IgD-negative memory B cell (primary cell): Measurements from ENCODE around the gene HNRNPDL. TPM values are rescaled to one million over a fixed set of nuclear protein-coding genes. Genes with fewer than 3 reads are reported as not detected.
A peak's percentile ranks its signal among the peaks of the same experiment; 100 is the strongest.
"Not testable (repeated sequence)": the region's sequence is repeated elsewhere in the genome, so short reads cannot be mapped to it uniquely, and the experiment has no call there.

Source experiments
- H3K27ac Mint-ChIP-seq, 3 donors: one replicate each; pipeline ENCODE4 v1.8.0; 2020 to 2022; ENCODE audit warnings: mild to moderate bottlenecking in 3 of 3, mixed read lengths in 3 of 3, moderate library complexity in 1 of 3
- H3K27me3 Mint-ChIP-seq: one replicate; pipeline ENCODE4 v1.8.0; 2021; ENCODE audit warnings: mixed read lengths
- H3K36me3 Mint-ChIP-seq: one replicate; pipeline ENCODE4 v1.8.0; 2020; ENCODE audit warnings: mild to moderate bottlenecking, mixed read lengths
- H3K4me1 Mint-ChIP-seq, 3 donors: one replicate each; pipeline ENCODE4 v1.8.0; 2020 to 2022; ENCODE audit warnings: mixed read lengths in 3 of 3, mild to moderate bottlenecking in 1 of 3
- H3K4me3 Mint-ChIP-seq, 4 donors: one replicate each; pipeline ENCODE4 v1.8.0; 2020 to 2022; ENCODE audit warnings: mild to moderate bottlenecking in 4 of 4, mixed read lengths in 4 of 4, moderate library complexity in 3 of 4
- H3K9me3 Mint-ChIP-seq, 3 donors: one replicate each; pipeline ENCODE4 v1.8.0; 2020 to 2021; ENCODE audit warnings: mixed read lengths in 3 of 3, mild to moderate bottlenecking in 1 of 3
- polyA plus RNA-seq: library from polyadenylated mRNA; unstranded; fragments of 300-500 nt; fragmentation: Illumina TruSeq; gene quantifications from one replicate; pipeline ENCODE4 v1.2.3, GENCODE V29; 2021

HNRNPDL gene
- 256 TPM for polyA plus RNA-seq

GRCh38 chr4:82430193-82430963 lies at the start of gene HNRNPDL, which contains the start of gene ENOPH1:
Gene HNRNPDL, minus strand, starts transcription at chr4:82430462. Its CDS starts 772 bp downstream, at chr4:82429690.
Gene ENOPH1, plus strand, starts transcription at chr4:82430590. Its CDS starts 240 bp downstream, at chr4:82430830.
- Mint-ChIP-seq H3K27ac (peak within 1 kb of the TSS; percentile 94 to 100 (median 100)), H3K9me3 (no peaks in the 10 kb centered on the region), H3K4me3 (peak within 1 kb of the TSS; percentile 95 to 100 (median 100)), H3K27me3 (peaks cover 2% of the 10 kb centered on the region), H3K4me1 (peaks cover 36 to 41% (median 40%) of the 10 kb centered on the region in 3 donors), H3K36me3 (peaks cover 4% of the 10 kb centered on the region)

DNA sequence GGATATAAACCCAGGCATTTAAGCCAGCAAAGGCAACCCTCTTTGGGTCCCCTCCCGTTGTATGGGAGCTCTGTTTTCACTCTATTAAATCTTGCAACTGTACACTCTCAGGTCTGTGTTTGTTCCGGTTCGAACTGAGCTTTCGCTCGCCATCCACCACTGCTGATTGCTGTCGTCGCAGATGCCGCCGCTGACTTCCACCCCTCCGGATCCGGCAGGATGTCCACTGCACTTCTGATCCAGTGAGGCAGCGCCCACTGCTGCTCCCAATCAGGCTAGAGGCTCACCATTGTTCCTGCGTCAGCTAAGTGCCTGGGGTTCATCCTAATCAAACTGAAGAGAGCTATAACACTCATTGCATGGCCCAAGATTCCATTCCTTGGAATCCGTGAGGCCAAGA lies 49.3 kb upstream of the HNRNPDL start:
- Mint-ChIP-seq H3K4me3 (no peak overlapping the region), H3K9me3 (peaks cover 0 to 2% (median 0%) of the 10 kb centered on the region in 3 donors), H3K27me3 (no peaks in the 10 kb centered on the region), H3K36me3 (peaks cover 7% of the 10 kb centered on the region), H3K4me1 (no peaks in the 10 kb centered on the region), H3K27ac (no peak overlapping the region)

GRCh38 chr4:82477469-82477868 lies 47.2 kb upstream of the HNRNPDL start:
- H3K27me3 Mint-ChIP-seq, H3K36me3 Mint-ChIP-seq, H3K9me3 Mint-ChIP-seq, H3K4me3 Mint-ChIP-seq, H3K27ac Mint-ChIP-seq, H3K4me1 Mint-ChIP-seq: not testable (repeated sequence)

DNA sequence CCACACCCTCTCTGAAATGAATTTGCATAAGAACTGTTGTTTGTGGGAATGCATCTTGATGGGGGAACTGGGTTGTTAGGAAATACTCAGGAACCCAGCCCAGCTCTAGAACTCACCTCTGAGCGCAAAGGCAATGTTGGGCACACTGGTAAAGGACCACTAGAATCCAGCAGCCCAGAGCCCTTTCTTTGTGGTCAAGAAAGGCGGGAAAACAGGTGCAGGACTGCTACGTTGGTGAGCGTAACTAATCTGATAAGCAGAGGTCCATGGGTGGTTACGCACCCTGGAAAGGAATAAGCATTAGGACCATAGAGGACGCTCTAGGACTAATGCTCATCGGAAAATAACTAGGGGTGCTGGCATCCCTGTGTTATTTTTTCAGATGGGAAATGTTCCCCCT lies 45.7 kb upstream of the HNRNPDL start:
- not testable (repeated sequence) for H3K4me3 Mint-ChIP-seq, H3K27me3 Mint-ChIP-seq, H3K4me1 Mint-ChIP-seq, H3K36me3 Mint-ChIP-seq, H3K9me3 Mint-ChIP-seq
- peak overlapping the region in 1 of 3 donors; percentile 39 for H3K27ac Mint-ChIP-seq

- Mint-ChIP-seq H3K36me3 (peaks cover 2% of the 10 kb centered on the region), H3K27ac (no peak overlapping the region), H3K27me3 (no peaks in the 10 kb centered on the region)
Observed at GRCh38 chr4:82473621-82474164, 43.4 kb upstream of the HNRNPDL start.

GRCh38 chr4:82473080-82473479 lies 42.8 kb upstream of the HNRNPDL start:
- not testable (repeated sequence) for H3K27me3 Mint-ChIP-seq, H3K4me3 Mint-ChIP-seq, H3K27ac Mint-ChIP-seq, H3K4me1 Mint-ChIP-seq, H3K9me3 Mint-ChIP-seq, H3K36me3 Mint-ChIP-seq

More at GRCh38 chr4:82473621-82474164, 43.4 kb upstream of the HNRNPDL start:
- no peaks in the 10 kb centered on the region for H3K9me3 Mint-ChIP-seq
- H3K4me3 Mint-ChIP-seq, result no peak overlapping the region
- no peaks in the 10 kb centered on the region for H3K4me1 Mint-ChIP-seq

DNA sequence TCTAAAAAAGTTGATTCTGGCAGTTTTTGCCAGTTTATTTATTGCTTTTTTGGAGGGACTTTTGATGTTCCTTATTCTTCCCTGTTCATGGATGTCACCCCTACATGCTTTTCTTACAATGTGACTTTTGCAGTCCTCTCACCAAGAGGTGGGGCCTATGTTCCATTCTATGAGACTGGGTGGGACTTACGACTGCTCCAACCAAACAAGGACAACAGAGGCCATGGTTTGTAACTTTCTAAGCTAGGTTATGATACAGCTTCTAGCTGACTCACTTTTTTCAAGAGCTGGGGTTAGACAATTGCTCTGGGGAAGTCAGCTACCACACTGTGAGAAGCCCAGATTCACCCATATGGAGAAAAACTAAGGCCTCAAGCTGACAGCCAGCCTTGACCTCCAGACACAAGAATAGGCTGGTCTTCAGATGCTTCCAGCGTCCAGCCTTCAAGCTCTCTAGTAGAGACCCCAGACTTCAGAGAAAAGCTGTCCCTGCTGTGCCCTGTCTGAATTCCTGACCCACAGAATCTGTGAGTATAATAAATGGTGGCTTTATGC lies 39.6 kb upstream of the HNRNPDL start:
- Mint-ChIP-seq H3K4me3 (no peak overlapping the region), H3K27ac (no peak overlapping the region), H3K36me3 (peaks cover 2% of the 10 kb centered on the region), H3K4me1 (peaks cover 5 to 13% (median 5%) of the 10 kb centered on the region in 3 donors), H3K9me3 (peaks cover 0 to 1% (median 0%) of the 10 kb centered on the region in 3 donors), H3K27me3 (no peaks in the 10 kb centered on the region)

GRCh38 chr4:82467471-82467870 lies 37.2 kb upstream of the HNRNPDL start:
- Mint-ChIP-seq H3K36me3 (no peaks in the 10 kb centered on the region), H3K4me3 (no peak overlapping the region), H3K4me1 (peaks cover 22 to 33% (median 25%) of the 10 kb centered on the region in 3 donors), H3K27me3 (no peaks in the 10 kb centered on the region), H3K27ac (no peak overlapping the region), H3K9me3 (peaks cover 0 to 1% (median 0%) of the 10 kb centered on the region in 3 donors)

DNA sequence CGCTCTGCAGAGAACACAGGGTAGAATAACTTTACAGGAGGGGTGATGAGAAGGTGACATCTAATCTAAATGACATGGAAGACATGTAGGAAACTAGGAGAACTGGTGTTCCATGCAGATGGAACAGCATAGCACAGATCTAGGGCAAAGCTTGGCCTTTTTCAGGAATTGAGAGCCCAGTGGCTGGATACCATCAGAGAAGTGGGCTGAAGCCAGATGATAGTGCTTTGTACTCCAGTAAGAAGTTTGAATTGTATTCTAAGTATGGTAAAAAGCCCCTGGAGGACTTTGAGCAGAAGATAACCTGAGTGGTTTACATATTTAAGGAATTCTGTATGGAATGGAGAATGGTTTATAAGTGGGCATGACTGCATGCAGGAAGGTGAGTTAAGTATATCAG lies 33.0 kb upstream of the HNRNPDL start:
- Mint-ChIP-seq H3K27me3 (no peaks in the 10 kb centered on the region), H3K9me3 (no peaks in the 10 kb centered on the region), H3K27ac (no peak overlapping the region), H3K36me3 (no peaks in the 10 kb centered on the region), H3K4me3 (no peak overlapping the region), H3K4me1 (peaks cover 23 to 33% (median 25%) of the 10 kb centered on the region in 3 donors)

DNA sequence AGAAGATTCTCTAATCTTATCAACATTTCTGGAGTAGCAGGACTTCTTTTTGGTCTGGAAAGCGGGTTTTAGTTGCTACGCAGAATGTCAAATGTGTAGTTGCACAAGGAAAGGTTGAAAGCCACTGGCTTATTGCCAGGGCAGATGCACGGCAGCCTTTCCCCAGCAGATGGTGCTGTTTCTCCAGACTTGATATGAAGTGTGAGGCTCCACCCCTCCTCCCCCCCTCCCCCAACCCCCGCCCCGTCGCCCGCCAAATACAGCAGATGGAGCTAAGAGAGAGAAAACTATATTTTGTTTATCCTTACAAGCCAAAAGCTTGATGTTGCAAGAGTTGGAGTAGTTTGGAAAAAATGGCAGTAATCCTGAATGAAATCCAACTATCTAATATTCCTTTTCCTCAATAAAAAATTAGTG lies 32.2 kb upstream of the HNRNPDL start:
- H3K27ac Mint-ChIP-seq, result peak overlapping the region in 2 of 3 donors; percentile 48 to 67
- H3K27me3 Mint-ChIP-seq, result no peaks in the 10 kb centered on the region
- no peaks in the 10 kb centered on the region for H3K36me3 Mint-ChIP-seq
- no peak overlapping the region for H3K4me3 Mint-ChIP-seq
- H3K9me3 Mint-ChIP-seq, result no peaks in the 10 kb centered on the region
- H3K4me1 Mint-ChIP-seq, result peaks cover 23 to 33% (median 25%) of the 10 kb centered on the region in 3 donors

- H3K36me3 Mint-ChIP-seq, result no peaks in the 10 kb centered on the region
- H3K9me3 Mint-ChIP-seq, result no peaks in the 10 kb centered on the region
- no peaks in the 10 kb centered on the region for H3K27me3 Mint-ChIP-seq
- H3K4me1 Mint-ChIP-seq, result peaks cover 23 to 33% (median 25%) of the 10 kb centered on the region in 3 donors
- peak overlapping the region in 1 of 3 donors; percentile 67 for H3K27ac Mint-ChIP-seq
- H3K4me3 Mint-ChIP-seq, result no peak overlapping the region
Observed at GRCh38 chr4:82461710-82462109, 31.4 kb upstream of the HNRNPDL start.

DNA sequence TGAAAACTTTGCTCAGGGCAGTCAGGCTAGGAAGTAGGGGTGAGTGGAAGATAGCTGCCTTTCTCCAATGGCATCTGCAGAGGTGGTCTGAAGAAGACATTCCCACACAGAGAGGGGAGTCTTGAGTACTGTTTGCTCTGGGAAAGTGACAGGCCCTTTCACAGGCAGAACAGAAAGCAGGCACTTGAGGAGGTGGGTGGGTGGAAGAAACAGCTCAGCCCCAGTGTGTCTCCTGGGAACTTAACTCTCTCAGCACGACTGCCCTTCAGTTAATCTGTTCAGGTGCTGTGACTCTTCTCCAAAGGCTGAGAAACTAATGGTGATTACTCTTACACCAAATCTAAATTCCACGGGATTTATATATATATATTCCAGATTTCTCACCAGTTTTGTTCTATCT lies 28.5 kb upstream of the HNRNPDL start:
- H3K9me3 Mint-ChIP-seq, result no peaks in the 10 kb centered on the region
- H3K4me3 Mint-ChIP-seq, result no peak overlapping the region
- H3K27me3 Mint-ChIP-seq, result no peaks in the 10 kb centered on the region
- no peak overlapping the region for H3K27ac Mint-ChIP-seq
- no peaks in the 10 kb centered on the region for H3K36me3 Mint-ChIP-seq
- peaks cover 7 to 10% (median 9%) of the 10 kb centered on the region in 3 donors for H3K4me1 Mint-ChIP-seq

DNA sequence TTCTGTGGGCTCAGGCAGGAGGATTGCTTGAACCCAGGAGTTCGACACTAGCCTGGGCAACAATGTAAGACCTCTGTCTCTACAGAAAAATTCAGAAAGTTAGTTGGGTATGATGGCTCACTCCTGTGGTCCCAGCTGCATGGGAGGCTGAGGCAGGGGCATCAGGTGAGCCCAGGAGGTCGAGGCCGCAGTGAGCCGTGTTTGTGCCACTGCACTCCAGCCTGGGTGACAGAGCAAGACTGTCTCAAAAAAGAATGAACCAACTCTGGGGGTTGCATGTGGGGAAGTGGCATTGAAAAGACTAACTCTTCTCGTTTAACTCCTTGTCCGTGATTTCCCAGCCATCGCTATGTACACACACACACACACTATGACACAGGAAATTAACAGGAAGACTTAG lies 27.0 kb upstream of the HNRNPDL start:
- Mint-ChIP-seq H3K9me3 (no peaks in the 10 kb centered on the region), H3K27ac (no peak overlapping the region), H3K4me3 (no peak overlapping the region), H3K4me1 (peaks cover 0 to 2% (median 0%) of the 10 kb centered on the region in 3 donors), H3K36me3 (no peaks in the 10 kb centered on the region), H3K27me3 (no peaks in the 10 kb centered on the region)

DNA sequence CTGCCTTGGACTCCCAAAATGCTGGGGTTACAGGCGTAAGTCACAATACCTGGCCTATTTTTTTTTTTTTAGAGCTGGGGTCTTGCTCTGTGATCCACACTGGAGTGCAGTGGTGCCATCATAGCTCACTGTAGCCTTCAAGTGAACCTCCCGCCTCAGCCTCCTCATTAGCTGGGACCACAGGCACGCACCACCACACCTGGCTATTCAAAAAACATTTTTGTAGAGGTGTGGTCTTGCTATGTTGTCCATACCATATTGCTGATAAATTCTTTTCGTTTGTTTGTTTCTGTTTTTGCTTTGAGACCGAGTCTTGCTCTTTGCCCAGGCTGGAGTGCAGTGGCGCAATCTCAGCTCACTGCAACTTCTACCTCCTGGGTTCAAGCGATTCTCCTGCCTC lies 21.8 kb upstream of the HNRNPDL start:
- H3K27ac Mint-ChIP-seq, result no peak overlapping the region
- no peak overlapping the region for H3K4me3 Mint-ChIP-seq
- H3K9me3 Mint-ChIP-seq, result no peaks in the 10 kb centered on the region
- peaks cover 0 to 4% (median 2%) of the 10 kb centered on the region in 3 donors for H3K4me1 Mint-ChIP-seq
- peaks cover 10% of the 10 kb centered on the region for H3K36me3 Mint-ChIP-seq
- no peaks in the 10 kb centered on the region for H3K27me3 Mint-ChIP-seq

- no peak overlapping the region for H3K4me3 Mint-ChIP-seq
- H3K27ac Mint-ChIP-seq, result no peak overlapping the region
- peaks cover 10% of the 10 kb centered on the region for H3K36me3 Mint-ChIP-seq
- peaks cover 0 to 6% (median 2%) of the 10 kb centered on the region in 3 donors for H3K4me1 Mint-ChIP-seq
- no peaks in the 10 kb centered on the region for H3K27me3 Mint-ChIP-seq
- no peaks in the 10 kb centered on the region for H3K9me3 Mint-ChIP-seq
Observed at GRCh38 chr4:82450966-82451755, 20.9 kb upstream of the HNRNPDL start.
